T-cell (primary cell): Measurements from ENCODE around the gene AGPS. TPM values are rescaled to one million over a fixed set of nuclear protein-coding genes. Genes with fewer than 3 reads are reported as not detected.

Experiments
- ATAC-seq, 4 experiments: fragments of 200-7000 bp in 3 of 4; fragments of 150-1000 bp in 1 of 4; cut with Tn5 transposase; replicated peaks in 1 of 4; 1 replicate in 3 of 4; 2 replicates in 1 of 4; pipeline ENCODE4 v1.10.0; 2021; ENCODE audit warnings: moderate library complexity in 3 of 4, mild to moderate bottlenecking in 2 of 4, moderate number of reproducible peaks in 1 of 4
- CTCF ChIA-PET, 2 donors: fragments of 300-600 bp; sonication (Branson Sonifier 250); formaldehyde crosslinking; loops; one replicate each; lab custom pipeline; 2022; ENCODE audit warnings: antibody characterized with exemption in 2 of 2; lab: Charles Lee
- POLR2A ChIA-PET, 2 donors: fragments of 300-600 bp; sonication (Branson Sonifier 250); formaldehyde crosslinking; loops; one replicate each; lab custom pipeline; 2022; ENCODE audit warnings: antibody characterized with exemption in 2 of 2; lab: Charles Lee
- DNase-seq, 35 experiments: peaks; one replicate each; pipeline versions ENCODE4 v3.0.0 to v3.0.0-alpha.2; 2013 to 2023
- H3K27ac ChIP-seq: one replicate; pipeline ENCODE4 v1.5.1; 2013; ENCODE audit warnings: low read length
- H3K27me3 ChIP-seq, 2 experiments: replicated peaks in 1 of 2; 1 replicate in 1 of 2; 2 replicates in 1 of 2; pipeline versions ENCODE4 v1.6.1 to v1.7.0; 2013; ENCODE audit warnings: low read length in 1 of 2, mixed read lengths in 1 of 2; ENCODE audit not compliant: control insufficient read depth in 2 of 2, insufficient read depth in 2 of 2; ENCODE audit errors: extremely low read depth in 1 of 2
- H3K36me3 ChIP-seq, 2 donors: 1 replicate in 1 of 2; 2 replicates in 1 of 2; pipeline versions ENCODE4 v1.6.1 to v1.7.0; 2013; ENCODE audit warnings: low read length in 1 of 2; ENCODE audit not compliant: control insufficient read depth in 2 of 2, insufficient read depth in 1 of 2; ENCODE audit errors: extremely low read depth in 1 of 2
- H3K4me1 ChIP-seq, 2 experiments: 1 replicate in 1 of 2; 2 replicates in 1 of 2; pipeline versions ENCODE4 v1.6.1 to v1.7.0; 2013; ENCODE audit warnings: low read length in 2 of 2, mixed read lengths in 1 of 2; ENCODE audit not compliant: insufficient read depth in 2 of 2, control insufficient read depth in 1 of 2; ENCODE audit errors: extremely low read depth in 1 of 2
- H3K4me3 ChIP-seq, 2 donors: 1 replicate in 1 of 2; 2 replicates in 1 of 2; pipeline versions ENCODE4 v1.5.1 to v1.7.0; 2013; ENCODE audit warnings: mild to moderate bottlenecking in 2 of 2, low read length in 1 of 2, moderate library complexity in 1 of 2; ENCODE audit not compliant: control insufficient read depth in 1 of 2; ENCODE audit errors: extremely low read depth in 1 of 2
- H3K9me3 ChIP-seq: 2 replicates; pipeline ENCODE4 v1.7.0; 2013
- H3K27ac Mint-ChIP-seq, 2 donors: one replicate each; pipeline ENCODE4 v1.8.0; 2020 to 2021; ENCODE audit warnings: mild to moderate bottlenecking in 2 of 2, mixed read lengths in 2 of 2
- H3K27me3 Mint-ChIP-seq, 2 donors: one replicate each; pipeline ENCODE4 v1.8.0; 2021 to 2022; ENCODE audit warnings: mixed read lengths in 2 of 2
- H3K36me3 Mint-ChIP-seq: one replicate; pipeline ENCODE4 v1.8.0; 2021; ENCODE audit warnings: mixed read lengths
- H3K4me1 Mint-ChIP-seq, 3 donors: one replicate each; pipeline ENCODE4 v1.8.0; 2020 to 2022; ENCODE audit warnings: mixed read lengths in 3 of 3, mild to moderate bottlenecking in 1 of 3
- H3K4me3 Mint-ChIP-seq, 3 donors: one replicate each; pipeline ENCODE4 v1.8.0; 2020 to 2022; ENCODE audit warnings: mild to moderate bottlenecking in 3 of 3, mixed read lengths in 3 of 3, moderate library complexity in 3 of 3
- H3K9me3 Mint-ChIP-seq, 3 donors: one replicate each; pipeline ENCODE4 v1.8.0; 2020 to 2022; ENCODE audit warnings: mixed read lengths in 3 of 3
- WGBS: methylation state at CpG from one replicate; pipeline ENCODE4 v1.1.5; 2013; ENCODE audit warnings: missing lambda C conversion rate; ENCODE audit not compliant: insufficient coverage; 5-methylcytosine and 5-hydroxymethylcytosine counted together
- total RNA-seq, 35 experiments: library from RNA in 6 of 35; stranded (reverse) in 6 of 35; fragments of 120-200 nt in 1 of 35; gene quantifications; one replicate each; pipeline versions ENCODE4 v1.2.1 to v1.2.4 and lab custom pipeline; 2013 to 2026

The AGPS gene
- total RNA-seq, 5 donors from 2014 or later (not counting 1 experiment from before 2014, with no cell fraction given) = 26.1 to 32.3 (median 29.6) TPM

DNA sequence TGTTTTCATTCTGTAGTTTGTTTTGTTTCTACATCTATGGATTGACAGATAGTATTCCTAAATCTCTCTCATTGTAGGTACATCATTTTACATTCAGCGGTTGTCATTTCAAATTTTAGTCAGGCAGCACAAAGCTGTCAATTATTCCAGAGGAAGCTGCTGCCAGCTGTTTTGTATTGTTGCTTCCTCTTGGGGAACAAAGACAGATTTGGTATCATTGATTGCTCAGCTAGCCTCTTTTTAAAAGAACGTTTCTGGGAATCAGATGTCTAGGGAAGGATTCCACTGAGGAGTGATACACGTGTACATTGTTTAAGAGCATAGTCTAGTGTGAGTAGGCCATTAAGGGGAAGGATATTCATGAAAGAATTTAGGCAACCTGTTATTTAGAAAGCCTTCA is 145.8 kb downstream of the AGPS start:
- Mint-ChIP-seq H3K27ac (no peak overlapping the region), H3K27me3 (no peaks in the 10 kb centered on the region), H3K4me1 (no peaks in the 10 kb centered on the region), H3K9me3 (no peaks in the 10 kb centered on the region), H3K36me3 (peaks cover 13% of the 10 kb centered on the region), H3K4me3 (no peak overlapping the region)
- H3K4me3 ChIP-seq = no peak overlapping the region
- CTCF ChIA-PET = no interaction called here
- WGBS = 81% methylated on average over 2 of the region's 3 CpGs
- H3K36me3 ChIP-seq = no peaks in the 10 kb centered on the region
- POLR2A ChIA-PET = no interaction called here
- no peak for ATAC-seq
- no peaks in the 10 kb centered on the region for H3K9me3 ChIP-seq
- no peak for DNase-seq
- H3K27ac ChIP-seq = no peak overlapping the region
- no peaks in the 10 kb centered on the region for H3K27me3 ChIP-seq
- no peaks in the 10 kb centered on the region for H3K4me1 ChIP-seq

GRCh38 chr2:177540283-177540682 is 147.7 kb downstream of the AGPS start:
- Histone ChIP-seq H3K4me1 (no peaks in the 10 kb centered on the region), H3K27me3 (no peaks in the 10 kb centered on the region), H3K4me3 (no peak overlapping the region), H3K27ac (no peak overlapping the region), H3K36me3 (no peaks in the 10 kb centered on the region), H3K9me3 (no peaks in the 10 kb centered on the region)
- Mint-ChIP-seq H3K27me3 (no peaks in the 10 kb centered on the region), H3K36me3 (peaks cover 13% of the 10 kb centered on the region), H3K4me1 (no peaks in the 10 kb centered on the region), H3K27ac (no peak overlapping the region), H3K4me3 (no peak overlapping the region), H3K9me3 (no peaks in the 10 kb centered on the region)
- CTCF ChIA-PET = interaction anchor here in 1 of 2 donors (0.6 kb wide), 1 partner anchor 611 kb away, joined by 3 read pairs; no protein-coding TSS in a partner anchor
- POLR2A ChIA-PET = no interaction called here
- no CpG with 5 or more reads among the region's 1 CpG for WGBS
- ATAC-seq (no peak), DNase-seq (no peak)

- POLR2A ChIA-PET = interaction anchor here in 1 of 2 donors (0.7 kb wide), 1 partner anchor 161 kb away, joined by 3 read pairs; no protein-coding TSS in a partner anchor
- CTCF ChIA-PET = interaction anchor here (0.6 to 1.2 kb wide), 2 partner anchors 38 to 377 kb away, joined by 3 to 4 read pairs; no protein-coding TSS in a partner anchor
- peaks cover 11% of the 10 kb centered on the region for H3K36me3 Mint-ChIP-seq
Observed at GRCh38 chr2:177541258-177541991, 148.9 kb downstream of the AGPS start.

GRCh38 chr2:177542396-177542795 is 149.8 kb downstream of the AGPS start:
- DNase-seq (no peak), ATAC-seq (no peak)
- H3K36me3 ChIP-seq = no peaks in the 10 kb centered on the region
- no peak overlapping the region for H3K27ac Mint-ChIP-seq
- no peaks in the 10 kb centered on the region for H3K9me3 ChIP-seq
- no peak overlapping the region for H3K27ac ChIP-seq
- H3K27me3 Mint-ChIP-seq = no peaks in the 10 kb centered on the region
- H3K27me3 ChIP-seq = no peaks in the 10 kb centered on the region
- ChIA-PET POLR2A (no interaction called here), CTCF (no interaction called here)
- H3K4me1 ChIP-seq = no peaks in the 10 kb centered on the region
- H3K4me3 ChIP-seq = no peak overlapping the region
- peaks cover 8% of the 10 kb centered on the region for H3K36me3 Mint-ChIP-seq
- no peak overlapping the region for H3K4me3 Mint-ChIP-seq
- no peaks in the 10 kb centered on the region for H3K4me1 Mint-ChIP-seq
- peaks cover 4% of the 10 kb centered on the region in 3 donors for H3K9me3 Mint-ChIP-seq

More at GRCh38 chr2:177541258-177541991, 148.9 kb downstream of the AGPS start:
- no peaks in the 10 kb centered on the region for H3K27me3 Mint-ChIP-seq
- no peaks in the 10 kb centered on the region for H3K4me1 ChIP-seq
- no peak overlapping the region for H3K27ac Mint-ChIP-seq
- no peaks in the 10 kb centered on the region for H3K4me1 Mint-ChIP-seq
- no peaks in the 10 kb centered on the region for H3K36me3 ChIP-seq
- H3K4me3 ChIP-seq = no peak overlapping the region
- no peak overlapping the region for H3K4me3 Mint-ChIP-seq
- H3K27ac ChIP-seq = no peak overlapping the region
- H3K9me3 Mint-ChIP-seq = peaks cover 4% of the 10 kb centered on the region in 3 donors
- DNase-seq (no peak), ATAC-seq (no peak)
- no peaks in the 10 kb centered on the region for H3K9me3 ChIP-seq
- H3K27me3 ChIP-seq = no peaks in the 10 kb centered on the region

- no peak overlapping the region for H3K4me3 ChIP-seq
- no peaks in the 10 kb centered on the region for H3K4me1 ChIP-seq
- Mint-ChIP-seq H3K36me3 (peaks cover 3% of the 10 kb centered on the region), H3K4me3 (no peak overlapping the region), H3K27ac (peak overlapping the region in 1 of 2 donors; percentile 12), H3K27me3 (no peaks in the 10 kb centered on the region), H3K9me3 (peaks cover 4% of the 10 kb centered on the region in 3 donors), H3K4me1 (no peaks in the 10 kb centered on the region)
- no peak overlapping the region for H3K27ac ChIP-seq
- no peaks in the 10 kb centered on the region for H3K9me3 ChIP-seq
- no peaks in the 10 kb centered on the region for H3K36me3 ChIP-seq
- no peak for ATAC-seq
- ChIA-PET CTCF (no interaction called here), POLR2A (no interaction called here)
- DNase-seq = no peak
- H3K27me3 ChIP-seq = no peaks in the 10 kb centered on the region
- WGBS = 90% methylated on average over 2 of the region's 6 CpGs
Observed at GRCh38 chr2:177543007-177543760, 150.6 kb downstream of the AGPS start.

- POLR2A ChIA-PET = no interaction called here
- Histone ChIP-seq H3K4me1 (no peaks in the 10 kb centered on the region), H3K4me3 (no peak overlapping the region), H3K27ac (no peak overlapping the region), H3K9me3 (no peaks in the 10 kb centered on the region), H3K27me3 (no peaks in the 10 kb centered on the region), H3K36me3 (no peaks in the 10 kb centered on the region)
- H3K27ac Mint-ChIP-seq = no peak overlapping the region
- H3K4me3 Mint-ChIP-seq = no peak overlapping the region
- DNase-seq (no peak), ATAC-seq (no peak)
- H3K27me3 Mint-ChIP-seq = no peaks in the 10 kb centered on the region
- 86% methylated on average over 1 of the region's 3 CpGs for WGBS
- CTCF ChIA-PET = interaction anchor here in 1 of 2 donors (0.5 kb wide), 1 partner anchor 17 kb away, joined by 9 read pairs; no protein-coding TSS in a partner anchor
- no peaks in the 10 kb centered on the region for H3K4me1 Mint-ChIP-seq
- peaks cover 4% of the 10 kb centered on the region in 3 donors for H3K9me3 Mint-ChIP-seq
- H3K36me3 Mint-ChIP-seq = no peaks in the 10 kb centered on the region
Observed at GRCh38 chr2:177545143-177545542, 152.6 kb downstream of the AGPS start.
